Effector CD4-positive, alpha-beta T cell (primary cell): ENCODE results near the gene SOX21.
A peak's percentile ranks its signal among the peaks of the same experiment; 100 is the strongest.

Experiments used
- DNase-seq: peaks from one replicate; pipeline ENCODE4 v3.0.0-alpha.2; 2020

SOX21 gene

DNA sequence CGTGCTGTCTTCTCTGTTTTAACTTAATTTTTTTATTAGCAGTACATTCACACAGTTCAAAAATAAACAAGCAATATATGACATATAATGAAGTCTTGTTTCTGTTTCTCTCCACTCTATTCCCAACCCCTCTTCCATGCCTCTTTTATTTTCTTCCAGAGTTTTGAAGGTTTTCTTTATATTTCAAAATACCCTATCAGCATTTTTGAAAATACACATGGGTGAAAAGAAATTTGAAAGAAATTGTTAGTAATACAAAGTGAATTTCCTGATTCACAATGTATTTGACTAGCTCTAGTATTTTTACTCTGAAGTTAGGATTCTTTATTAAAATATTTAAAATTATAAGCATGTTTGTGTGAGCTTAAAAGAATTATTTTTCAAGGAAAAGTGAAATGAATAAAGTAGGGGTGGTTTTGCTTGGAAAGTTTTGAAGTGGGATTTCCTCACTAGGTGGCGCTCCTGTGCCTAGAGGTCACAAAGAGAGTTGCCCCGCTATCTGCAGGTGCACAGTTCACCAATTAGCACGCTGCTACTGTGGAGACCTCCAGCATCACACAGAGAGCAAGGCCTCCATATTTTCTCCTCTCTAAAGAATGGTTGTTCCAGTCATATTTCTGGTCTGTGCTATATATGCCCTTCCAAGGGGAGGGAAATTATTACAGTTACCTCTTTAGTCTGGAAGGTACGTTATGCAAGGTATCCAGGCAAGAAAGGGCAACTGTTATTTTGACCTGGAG, 37.6 kb downstream of the SOX21 start:
- DNase-seq, result peak; percentile 30

DNA sequence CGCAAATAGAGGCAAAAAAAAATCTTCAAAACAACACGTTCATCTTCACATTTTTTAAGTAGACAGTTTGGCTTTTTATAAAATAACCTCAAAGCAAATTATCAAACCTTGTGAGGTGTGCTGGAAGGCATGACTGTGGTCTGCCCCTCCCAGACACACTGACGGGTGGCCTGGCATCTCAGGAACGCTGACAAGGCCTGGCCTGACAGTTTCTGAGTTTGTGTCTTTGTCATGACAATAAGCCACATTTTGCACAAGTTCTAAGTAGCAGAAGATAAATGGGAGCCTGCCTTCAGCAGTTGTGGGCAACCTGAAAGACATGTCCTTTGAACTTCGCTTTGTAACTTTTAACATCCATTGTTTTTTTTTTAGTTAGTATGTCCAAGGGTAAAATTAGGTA, 38.5 kb downstream of the SOX21 start:
- DNase-seq, result no peak

DNA sequence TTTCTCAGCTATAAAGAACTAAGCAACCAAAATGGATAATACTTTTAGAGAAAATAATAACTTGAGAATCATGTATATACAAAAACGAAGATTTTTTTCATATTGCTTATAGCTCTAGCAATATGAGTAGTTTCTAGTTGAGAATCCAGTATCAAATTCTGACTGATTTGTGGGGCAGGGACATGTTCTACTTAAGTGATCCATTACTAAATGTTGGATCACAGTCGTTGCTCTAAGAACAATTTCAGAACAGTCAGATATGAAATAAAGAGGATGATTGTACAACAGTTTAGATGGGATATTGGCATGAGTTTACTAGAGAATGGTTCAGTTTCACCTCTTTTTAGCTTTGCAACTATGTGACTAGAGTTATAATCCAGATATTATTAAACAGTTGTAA, 39.9 kb downstream of the SOX21 start:
- no peak for DNase-seq

DNA sequence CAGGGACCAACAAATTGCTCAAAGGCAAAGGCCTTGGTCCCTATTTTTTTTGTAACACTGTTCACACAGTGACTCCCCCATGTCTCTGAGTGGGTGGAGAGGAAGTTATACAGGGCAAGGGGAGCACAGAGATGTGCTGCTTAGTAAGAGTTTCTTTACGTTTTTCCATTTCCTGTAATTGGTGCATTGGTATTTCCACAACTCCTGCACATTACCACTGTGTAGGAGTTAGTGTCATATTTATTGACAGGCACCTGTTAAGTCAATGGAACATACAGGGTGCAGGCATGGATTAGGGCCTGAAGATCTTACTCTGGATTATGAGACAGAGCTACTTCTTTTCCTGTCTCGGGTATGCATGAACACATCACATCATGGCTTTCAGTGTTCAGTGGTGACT, 45.2 kb downstream of the SOX21 start:
- DNase-seq, result no peak

DNA sequence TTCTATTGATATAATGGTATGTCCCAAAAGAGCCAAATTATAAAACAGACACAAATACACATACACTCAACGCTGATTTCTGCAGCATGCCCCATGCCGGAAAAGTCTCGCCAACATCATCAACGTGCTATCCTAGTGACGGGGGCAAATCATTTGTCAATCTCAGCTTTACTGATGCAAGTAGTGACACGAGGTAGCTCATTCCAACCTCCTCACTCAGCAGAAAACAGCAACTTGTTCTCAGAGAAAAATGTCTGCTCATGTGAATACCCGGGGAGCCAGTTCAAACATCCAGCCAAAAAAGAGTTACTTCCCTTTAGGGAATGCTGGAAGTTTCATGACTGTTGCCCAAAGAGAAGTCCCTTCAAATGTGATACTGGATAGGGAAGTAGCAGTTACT, 46.3 kb downstream of the SOX21 start:
- DNase-seq, result no peak

DNA sequence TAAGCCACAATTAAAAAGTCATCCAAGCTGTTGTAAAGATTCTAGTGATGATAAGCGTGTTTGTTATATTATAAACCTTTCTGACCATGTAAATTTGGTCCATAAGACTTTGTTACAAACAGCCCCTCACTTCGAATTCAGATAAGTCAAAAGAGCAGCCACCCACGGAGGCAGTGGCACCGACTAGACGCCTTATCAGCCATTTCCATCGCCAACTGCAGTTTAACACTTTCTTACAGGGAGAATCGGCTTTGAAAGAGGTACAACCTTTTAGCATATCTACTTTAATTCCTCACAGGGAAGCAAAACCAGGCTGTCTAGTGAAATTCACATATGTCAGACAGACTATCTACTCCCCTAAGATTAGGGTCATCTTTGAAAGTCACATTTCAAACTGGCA, 47.5 kb downstream of the SOX21 start:
- no peak for DNase-seq

DNA sequence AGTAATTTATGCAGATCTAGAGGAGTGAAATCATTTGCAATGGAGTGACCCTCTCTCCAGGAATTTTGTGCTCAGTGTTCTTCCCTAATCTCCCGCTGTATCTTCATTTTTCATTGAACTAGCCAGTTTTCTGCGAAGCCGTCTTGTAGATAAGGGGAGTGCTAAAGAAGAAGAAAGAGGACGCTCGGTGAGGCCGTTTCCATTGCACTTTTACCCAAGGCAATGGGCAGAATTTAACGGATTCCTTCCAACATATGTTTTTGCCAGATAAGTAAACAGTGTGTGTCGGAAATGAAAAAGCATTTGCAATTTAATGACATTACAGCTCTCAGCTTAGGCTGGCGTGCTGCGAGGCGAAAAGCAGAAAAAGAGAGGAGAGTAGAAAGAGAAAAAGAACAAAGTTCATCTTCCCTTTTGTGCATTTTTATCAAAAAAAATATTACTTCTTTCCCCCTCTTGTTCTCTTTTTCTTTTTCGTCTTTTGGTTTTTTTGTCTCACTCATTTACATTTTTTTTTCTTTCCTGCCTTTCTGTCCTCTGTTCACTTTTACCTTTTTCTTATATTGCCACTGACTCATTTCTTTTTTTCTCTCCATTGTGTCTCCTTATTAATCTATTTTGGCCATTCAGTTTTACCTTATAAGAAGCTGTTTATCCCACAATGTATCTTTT, 49.9 kb downstream of the SOX21 start:
- no peak for DNase-seq

DNA sequence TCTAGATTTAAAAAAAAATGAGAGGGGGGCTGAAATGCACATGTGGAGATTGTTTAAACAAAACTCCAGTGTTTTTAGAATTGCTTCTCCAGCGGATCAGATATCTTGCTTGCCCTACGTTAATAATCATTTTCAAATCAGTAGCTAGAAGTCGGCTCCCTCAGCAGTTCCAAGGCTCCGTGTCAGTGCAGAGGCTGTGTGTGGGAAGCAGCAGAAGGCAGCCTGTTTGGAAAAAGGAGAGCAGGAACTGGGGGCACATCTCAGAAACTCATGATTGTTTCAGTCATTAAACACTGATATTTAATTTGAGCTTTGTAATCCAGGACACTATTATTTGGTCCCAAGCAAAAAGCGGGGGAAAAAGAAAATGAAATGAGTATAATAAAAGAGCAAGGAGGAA, 50.9 kb downstream of the SOX21 start:
- DNase-seq, result no peak

DNA sequence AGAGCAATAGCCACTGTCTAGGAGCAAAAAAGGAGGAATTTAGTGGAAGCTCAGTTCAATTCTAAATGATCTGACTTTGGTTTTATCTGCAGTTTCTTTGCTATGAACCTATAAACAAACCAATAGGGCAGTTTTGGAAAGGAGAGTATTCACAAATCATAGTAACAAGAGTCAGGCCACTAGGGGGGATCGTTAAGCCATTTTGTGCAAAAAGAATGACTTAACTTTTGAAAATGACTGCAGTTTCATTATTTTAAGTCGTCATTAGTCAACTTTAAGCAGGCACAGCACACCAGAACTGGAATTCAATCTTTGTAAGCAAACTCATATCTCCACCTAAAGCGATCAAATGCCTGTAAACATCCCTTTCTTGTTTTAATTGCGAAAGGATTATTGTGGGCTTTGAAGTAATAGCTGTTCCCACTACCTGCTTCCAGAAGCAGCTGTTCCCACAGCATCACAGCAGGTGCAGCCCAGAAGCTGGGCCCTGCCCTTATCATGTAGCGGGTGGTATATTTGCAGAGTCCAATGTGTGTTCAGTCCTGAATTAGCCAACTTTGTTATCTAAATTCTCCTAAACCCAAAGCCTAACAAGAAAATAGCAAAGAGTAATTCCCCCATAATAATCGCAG, 51.5 kb downstream of the SOX21 start:
- no peak for DNase-seq
